HG03457 (cell line): ENCODE measurements around the gene SPACDR.

Source experiments
- ATAC-seq: cut with Tn5 transposase; IDR thresholded peaks from one replicate; pipeline ENCODE4 v1.9.1; 2021; ENCODE audit warnings: moderate number of reproducible peaks; ENCODE audit not compliant: unreplicated experiment

The SPACDR gene

GRCh38 chr7:100485471-100485876 lies 21.4 kb upstream of the SPACDR start:
- ATAC-seq = no peak

DNA sequence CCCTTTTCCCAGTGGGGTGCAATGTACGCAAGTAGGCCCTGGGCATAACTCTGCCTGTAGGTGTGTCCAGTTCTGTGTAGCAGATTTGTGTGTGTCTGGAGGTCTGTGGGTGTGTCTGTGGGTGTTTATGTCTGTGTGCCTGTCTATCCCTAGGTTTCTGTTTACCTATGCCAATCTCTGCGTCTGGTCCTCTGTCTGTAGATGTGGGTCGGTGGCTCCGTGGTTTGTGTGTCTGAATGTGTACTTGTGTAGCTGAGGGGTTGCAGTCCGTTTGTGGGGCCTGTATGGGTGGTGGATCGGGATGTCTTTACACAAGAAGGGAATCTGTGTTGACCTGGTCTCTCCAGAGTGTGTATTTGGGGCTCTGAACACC lies 20.6 kb upstream of the SPACDR start:
- no peak for ATAC-seq

GRCh38 chr7:100483722-100484672 lies 19.9 kb upstream of the SPACDR start, which contains the start of gene NYAP1:
Gene NYAP1 (plus strand): TSS chr7:100483927. CDS start chr7:100485312, 1,385 bp downstream.
- peak; percentile 2 for ATAC-seq

- ATAC-seq = peak; percentile 46
These were observed 19.1 kb upstream of the SPACDR start for GRCh38 chr7:100483090-100483721.

DNA sequence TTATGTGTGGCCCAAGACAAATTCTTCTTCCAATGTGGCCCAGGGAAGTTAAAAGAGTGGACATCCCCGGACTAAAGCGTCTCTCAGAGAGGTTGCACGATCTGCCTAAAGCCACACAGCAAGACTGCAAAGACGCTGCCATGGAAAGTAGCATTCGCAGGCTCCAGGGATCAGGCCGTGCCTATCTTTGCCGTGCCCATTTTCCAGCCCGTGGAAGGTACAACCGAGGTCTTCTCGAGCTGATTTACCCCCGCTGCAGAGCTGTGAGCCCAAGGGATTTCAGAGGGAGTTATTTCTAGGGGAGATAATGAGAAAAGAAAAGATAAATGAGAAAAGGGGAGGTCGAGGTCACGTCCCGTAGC lies 18.6 kb upstream of the SPACDR start:
- no peak for ATAC-seq

DNA sequence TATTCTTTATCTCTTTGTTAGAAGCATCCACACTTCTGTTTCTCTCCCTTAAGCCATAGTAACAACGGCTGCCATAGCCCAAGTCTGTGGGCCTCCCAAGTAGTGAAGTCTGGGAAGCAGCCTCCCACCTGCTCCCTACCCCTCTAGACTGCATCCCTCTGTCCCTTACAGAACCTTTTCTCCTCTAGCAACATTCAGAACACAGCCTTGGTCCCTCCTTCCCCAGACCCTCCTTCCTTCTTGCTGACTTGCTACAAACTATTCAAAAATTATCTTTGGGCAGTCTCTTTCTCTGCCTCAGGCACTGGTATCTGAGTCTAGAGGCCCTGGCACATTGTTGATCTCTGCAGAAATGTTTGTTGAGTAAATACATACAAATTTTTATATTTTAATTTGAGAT lies 17.4 kb upstream of the SPACDR start:
- no peak for ATAC-seq

DNA sequence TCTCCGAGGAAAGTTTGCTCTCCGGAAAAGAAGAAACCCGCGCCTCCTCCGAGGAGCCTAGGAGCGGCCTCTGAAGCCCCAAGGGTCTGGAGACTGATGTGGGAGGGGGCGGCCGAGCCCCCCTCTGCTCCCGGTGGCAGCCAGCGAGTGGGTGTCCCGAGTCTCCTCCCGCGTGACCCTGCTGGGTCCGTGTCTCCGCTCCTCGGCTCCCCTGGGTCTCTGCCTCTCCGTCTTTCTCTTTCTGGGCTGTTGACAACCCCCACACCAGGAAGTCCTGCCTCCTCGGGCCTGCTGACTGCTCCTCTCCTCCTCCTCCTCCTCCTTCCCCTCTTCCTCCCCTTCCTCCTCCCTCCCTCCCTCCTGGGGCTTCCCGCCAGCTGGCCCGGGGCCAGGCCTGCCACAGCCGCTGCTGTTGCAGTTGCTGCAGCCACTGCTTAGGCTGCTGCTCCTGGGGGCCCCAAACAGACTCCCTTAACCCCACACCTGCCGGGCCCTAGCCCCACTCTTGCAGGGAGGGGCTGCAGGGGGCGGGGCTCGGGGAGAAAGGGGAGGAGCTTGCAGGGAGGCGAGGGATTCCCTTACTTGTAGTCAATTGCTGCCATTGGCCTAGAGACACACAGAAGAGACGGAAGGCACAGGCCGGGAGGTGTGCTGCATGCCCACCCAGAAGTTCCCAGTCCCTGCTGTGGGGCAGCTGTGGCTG lies 15.0 kb upstream of the SPACDR start, which contains the start of gene TSC22D4:
Gene TSC22D4 (minus strand): TSS at position 257 of the 703 bp plus-strand sequence. CDS start 1,176 bp downstream, outside the sequence.
- peak; percentile 44 for ATAC-seq

DNA sequence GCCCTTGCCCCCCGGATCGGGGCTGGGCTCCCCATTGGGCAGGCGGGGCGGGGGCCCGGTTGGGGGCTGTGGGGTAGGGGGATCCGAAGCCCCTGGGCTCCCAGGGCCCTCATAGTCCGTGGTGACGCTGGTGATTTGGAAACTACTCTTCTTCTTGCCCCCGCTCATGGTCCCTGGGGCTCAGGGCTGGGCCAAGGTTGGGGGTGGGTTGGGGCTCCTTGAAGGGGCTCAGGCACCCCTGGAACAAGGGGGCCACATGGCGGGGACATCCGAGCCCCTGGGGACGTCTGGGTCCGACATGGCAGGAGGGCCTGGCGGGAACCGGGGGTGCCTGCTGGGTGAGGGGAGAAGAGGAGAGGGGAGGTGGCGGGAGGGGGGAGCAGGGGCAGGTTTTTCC lies 13.8 kb upstream of the SPACDR start:
- ATAC-seq = no peak

GRCh38 chr7:100476903-100477870 lies 13.1 kb upstream of the SPACDR start:
- no peak for ATAC-seq

DNA sequence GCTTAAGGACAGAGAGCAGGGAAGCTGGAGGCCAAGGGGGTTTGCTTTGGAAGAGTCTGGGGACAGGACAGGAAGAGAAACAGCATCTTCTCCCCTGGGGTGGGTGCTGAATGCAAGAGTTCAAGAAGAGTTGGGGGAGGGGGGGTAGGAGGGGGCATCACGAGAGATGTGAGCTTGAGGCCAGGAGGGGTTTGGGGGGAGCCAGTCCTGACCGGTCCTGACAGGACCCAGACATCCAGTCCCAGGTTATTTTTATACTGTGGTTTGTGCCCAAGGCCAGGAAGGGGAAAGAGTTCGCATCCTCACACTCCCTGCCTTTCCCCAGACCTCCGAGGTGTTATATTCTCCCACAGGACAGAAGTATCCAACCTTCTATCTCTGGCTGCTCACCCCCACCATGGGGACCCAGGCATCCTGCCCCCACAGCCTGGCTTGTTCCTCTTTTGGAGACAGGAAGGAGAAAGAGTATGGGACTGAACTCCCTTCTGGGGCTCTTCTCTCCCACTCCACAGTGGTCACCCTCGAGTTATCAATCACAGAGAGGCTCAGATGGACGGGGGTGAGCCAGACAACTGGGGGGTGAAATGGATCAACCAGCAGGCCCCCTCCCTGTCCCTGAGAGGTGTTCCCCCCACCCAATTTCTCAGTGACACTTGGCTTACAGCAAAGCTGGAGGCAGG lies 12.2 kb upstream of the SPACDR start:
- no peak for ATAC-seq

GRCh38 chr7:100475549-100475948 lies 11.5 kb upstream of the SPACDR start:
- no peak for ATAC-seq

GRCh38 chr7:100472854-100473499 lies 8.9 kb upstream of the SPACDR start:
- no peak for ATAC-seq

DNA sequence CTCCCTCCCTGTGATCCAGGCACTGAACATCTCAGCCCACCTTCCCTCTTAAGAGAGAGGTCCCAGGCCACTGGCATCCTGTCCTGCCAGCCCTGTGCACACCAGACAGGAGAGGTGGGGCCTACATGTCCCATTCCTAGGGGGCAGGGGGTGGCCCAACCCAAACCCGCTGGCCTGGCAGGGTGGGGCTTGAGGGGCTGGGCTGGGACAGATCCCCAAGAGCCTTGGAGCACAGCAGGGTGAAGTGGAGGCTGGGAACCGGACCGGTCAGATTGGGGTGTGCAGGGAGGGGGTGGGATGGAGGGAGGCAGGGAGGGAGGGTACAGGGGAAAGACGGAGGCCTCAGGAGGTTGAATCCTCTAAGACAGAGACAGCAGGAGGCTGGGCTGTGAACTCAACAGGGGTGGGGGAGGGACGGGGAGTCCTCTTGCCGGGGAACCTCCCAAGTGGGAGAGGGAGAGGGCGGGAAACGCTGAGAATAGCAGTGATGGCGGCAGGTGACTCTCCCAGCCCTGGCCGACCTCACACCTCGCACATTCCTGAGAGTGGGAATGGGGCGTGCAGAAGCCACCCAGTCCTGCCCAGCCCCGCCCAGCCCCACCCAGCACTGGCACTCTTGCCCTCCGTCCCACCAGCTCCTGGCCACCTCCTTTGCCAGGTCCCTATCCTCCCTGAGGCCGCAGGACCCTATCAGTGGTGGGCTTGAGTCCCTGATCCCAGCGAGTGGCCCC lies 8.2 kb upstream of the SPACDR start:
- no peak for ATAC-seq

DNA sequence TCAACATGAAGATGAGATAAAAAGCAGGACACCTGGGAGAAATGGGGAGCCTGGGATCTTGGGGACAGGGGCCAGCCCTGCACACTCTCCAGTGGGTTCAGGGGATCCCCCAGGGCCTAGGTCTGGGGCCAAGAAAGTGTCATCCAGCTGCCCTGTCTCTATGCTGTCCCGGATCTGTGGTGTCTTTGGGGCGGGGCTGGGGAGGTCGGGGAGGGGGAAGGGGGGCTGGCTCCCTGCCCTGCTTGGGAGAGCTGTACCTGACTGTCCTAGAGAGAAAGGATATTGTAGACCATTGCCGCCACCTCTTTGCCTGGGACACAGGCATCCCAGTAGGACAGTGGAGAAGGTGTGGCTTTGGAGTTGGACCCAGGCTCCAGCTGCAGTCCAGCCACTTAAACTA lies 7.0 kb upstream of the SPACDR start:
- ATAC-seq = no peak

DNA sequence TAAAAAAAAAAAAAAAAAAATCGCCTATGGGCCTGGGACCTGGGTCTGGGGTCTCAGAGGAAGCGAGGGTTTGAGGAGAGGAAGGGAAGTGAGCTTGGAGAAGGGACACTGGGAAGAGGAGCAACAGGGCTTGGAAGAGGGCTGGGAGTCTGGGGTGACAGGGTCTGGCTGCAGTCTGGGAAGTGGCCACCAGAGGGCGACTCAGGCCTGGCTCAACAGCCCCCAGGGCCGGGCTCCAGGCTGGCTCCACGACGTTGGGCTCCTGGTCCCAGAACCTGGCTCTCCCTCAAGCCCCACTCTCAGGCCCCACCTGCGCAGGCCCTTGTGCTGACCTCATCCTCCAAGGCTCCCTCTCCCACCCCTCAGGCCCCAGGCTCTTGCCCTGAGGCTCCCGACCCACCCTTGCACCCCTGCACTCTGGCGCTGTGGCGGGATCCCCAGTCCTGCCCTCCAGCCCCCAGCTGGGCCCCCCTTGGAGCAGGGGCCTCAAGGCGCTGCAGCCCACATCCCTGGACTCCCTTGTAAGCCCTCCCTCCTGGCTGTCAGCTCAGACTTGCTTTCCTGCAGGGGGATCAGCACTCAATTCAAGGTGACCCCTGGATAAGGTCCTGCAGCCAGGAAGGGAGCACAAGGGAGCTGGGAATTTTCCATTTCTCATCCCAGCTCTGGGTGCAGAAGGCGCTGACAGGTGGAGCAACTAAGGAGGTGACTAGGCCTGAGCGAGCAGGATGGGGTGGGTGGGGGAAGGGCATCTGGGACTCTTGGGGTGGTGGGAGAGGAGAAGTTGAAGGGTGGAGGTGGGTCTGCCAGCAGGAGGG lies 5.4 kb upstream of the SPACDR start:
- ATAC-seq = no peak

DNA sequence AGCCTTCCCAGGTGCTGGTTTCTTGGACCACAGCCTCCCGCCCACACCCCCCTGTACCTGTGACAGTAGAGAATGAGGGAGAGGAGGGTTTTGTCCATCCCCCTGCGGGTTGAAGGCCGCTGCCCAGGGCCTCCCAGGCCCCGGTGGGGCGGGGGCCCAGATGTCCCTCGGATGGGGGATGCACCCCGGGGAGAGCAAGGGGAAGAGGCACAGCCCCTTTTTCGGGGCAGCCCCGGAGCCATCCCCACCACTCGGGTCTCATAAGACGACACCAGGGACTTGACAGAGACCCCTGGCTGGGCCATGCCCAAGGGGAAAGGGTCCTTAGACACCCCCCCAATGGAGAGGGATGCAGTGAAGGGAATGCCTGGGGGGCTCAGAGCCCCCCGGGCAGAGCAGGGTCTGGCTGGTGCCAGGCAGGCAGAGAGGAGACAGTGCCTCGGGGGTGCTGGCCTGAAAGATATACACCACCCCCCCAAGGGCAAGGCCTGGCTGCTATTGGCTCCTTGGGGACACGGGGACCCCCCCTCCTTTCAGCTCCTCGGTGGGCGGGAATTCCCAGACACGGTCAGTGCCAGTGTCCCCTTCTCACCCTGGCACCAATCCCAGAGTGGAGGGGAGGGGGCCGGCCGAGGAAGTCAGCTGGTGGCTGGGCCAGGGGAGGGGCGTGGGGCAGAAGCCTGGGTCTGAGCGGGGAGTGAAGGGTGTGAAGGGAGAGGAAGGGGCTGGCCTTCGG lies 3.7 kb upstream of the SPACDR start:
- ATAC-seq = no peak
